ENCODE results near the gene LYPD6B. TPM values are rescaled to one million over a fixed set of nuclear protein-coding genes. Genes with fewer than 3 reads are reported as not detected.

LYPD6B gene
- polyA plus RNA-seq, 3 donors: 28.6 to 35.2 (median 33.7) TPM

DNA sequence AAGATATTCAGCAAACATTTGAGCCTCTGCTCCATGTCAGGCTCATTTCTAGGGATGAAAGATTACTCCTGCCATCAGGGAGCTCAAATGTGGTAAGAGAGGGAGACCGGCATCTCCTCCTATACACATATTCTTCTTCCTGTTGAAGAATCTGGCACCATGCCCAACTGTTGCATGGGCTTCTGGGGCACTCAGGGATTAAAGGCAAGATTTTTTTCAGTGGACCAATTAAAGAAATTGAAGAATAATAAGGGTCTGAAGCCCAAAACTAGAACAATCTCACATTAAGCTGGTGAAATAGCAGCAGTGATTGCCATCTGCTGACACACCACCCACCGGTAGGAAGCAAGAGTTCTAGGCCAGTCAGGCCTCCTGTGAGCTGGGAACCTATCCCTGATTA, 146.5 kb downstream of the LYPD6B start:
- no peak for DNase-seq (ENCODE audit: low read depth in 3 of 3, low spot score in 2 of 3)

DNA sequence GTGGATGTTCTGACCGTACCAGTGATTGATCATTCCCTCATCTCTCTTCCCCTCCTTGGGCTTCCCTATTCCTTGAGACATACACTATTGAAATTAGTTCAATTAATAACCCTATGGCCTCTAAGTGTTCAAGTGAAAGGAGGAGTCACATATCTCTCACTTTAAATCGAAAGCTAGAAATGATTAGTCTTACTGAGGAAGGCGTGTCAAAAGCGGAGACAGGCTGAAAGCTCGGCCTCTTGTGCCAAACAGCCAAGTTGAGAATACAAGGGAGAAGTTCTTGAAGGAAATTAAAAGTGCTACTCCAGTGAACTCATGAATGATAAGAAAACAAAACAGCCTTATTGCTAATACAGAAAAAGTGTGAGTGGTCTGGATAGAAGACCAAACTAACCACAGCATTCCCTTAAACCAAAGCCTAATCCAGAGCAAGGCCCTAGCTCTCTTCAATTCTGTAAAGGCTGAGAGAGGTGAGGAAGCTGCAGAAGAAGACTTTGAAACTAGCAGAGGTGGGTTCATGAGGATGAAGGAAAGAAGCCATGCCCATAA, 147.5 kb downstream of the LYPD6B start:
- no peak for DNase-seq (ENCODE audit: low read depth in 3 of 3, low spot score in 2 of 3)

DNA sequence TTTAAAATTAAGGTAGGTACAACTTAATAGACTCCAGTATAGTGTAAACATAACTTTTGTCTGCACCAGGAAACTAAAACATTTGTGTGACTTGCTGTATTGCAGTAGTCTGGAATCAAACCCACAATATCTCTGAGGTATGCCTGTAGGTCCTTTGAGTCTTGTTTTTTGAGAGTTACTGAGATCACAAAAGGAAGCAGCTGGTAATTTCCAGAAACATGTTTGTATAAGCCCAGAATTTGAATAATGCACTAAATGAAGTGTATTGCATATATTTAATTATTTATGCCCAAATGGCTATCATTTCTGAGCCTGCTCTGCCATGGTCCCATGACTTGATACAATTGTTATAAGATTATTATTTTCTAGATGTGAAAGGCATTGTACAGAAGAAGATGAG, 148.6 kb downstream of the LYPD6B start:
- DNase-seq (ENCODE audit: low read depth in 3 of 3, low spot score in 2 of 3): no peak

- DNase-seq (ENCODE audit: low read depth in 3 of 3, low spot score in 2 of 3): no peak
Measured at GRCh38 chr2:149188291-149188690, 149.8 kb downstream of the LYPD6B start.

DNA sequence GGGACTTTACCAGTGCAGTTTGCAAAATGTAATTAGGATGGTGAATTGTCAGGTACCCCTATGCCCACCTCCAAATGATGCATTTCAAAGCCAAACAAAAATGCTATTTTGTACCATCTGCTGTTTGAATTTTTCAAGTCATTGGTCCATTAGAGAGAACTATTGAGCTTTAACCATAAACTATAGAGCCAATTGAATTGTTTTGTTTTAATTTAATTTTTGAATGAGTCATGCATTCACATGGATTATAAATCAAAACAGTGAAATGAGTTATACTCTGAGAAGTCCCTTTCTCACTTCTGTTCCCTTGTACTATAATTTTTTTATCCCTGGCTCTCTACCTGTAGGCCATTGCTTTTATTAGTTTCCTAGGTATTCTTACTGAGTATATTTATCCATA, 151.3 kb downstream of the LYPD6B start:
- no peak for DNase-seq (ENCODE audit: low read depth in 3 of 3, low spot score in 2 of 3)

- DNase-seq (ENCODE audit: low read depth in 3 of 3, low spot score in 2 of 3): no peak
Measured at GRCh38 chr2:149191915-149192314, 153.4 kb downstream of the LYPD6B start.

GRCh38 chr2:149192427-149192826, 153.9 kb downstream of the LYPD6B start:
- DNase-seq (ENCODE audit: low read depth in 3 of 3, low spot score in 2 of 3): no peak

DNA sequence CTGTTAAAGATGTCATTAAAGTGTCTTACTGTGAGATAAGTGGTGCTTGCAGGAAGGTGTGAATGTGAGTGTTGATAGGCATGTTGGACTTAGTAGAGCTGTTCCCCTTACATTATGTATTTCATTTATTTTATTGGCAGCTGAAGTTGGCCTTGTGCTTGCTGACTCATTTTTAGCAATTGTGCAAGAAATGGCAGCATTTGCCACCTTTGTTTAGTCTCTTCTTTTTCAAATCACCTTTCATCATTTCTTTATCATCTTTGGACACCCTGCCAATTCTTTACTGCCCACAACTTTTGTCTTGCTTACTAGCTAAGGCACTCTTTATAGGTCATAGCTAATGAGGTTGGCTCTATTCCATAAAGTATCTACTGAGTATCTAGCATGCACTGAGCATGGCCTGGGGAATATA, 161.6 kb downstream of the LYPD6B start:
- no peak for DNase-seq (ENCODE audit: low read depth in 3 of 3, low spot score in 2 of 3)

DNA sequence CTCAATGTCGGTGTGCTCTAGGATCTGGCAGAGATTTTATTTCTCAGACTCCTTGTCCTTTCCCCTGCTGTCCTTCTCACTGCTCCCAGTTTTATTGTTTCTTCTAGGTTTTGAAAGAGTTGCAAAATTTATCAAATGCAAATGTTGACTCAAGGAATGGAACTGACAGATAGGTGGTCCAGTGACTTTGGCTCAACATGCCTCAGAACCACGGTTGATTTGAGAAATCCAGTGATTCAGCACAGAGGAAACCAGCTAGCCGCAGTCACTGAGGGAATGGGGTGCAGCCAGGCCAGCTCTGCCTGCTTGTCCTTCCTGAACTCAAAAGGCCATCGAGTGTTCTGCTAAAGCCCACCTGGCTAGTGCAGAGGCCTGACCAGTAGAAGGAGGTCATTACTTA, 166.2 kb downstream of the LYPD6B start:
- DNase-seq (ENCODE audit: low read depth in 3 of 3, low spot score in 2 of 3): no peak

GRCh38 chr2:149205143-149205542, 166.6 kb downstream of the LYPD6B start:
- DNase-seq (ENCODE audit: low read depth in 3 of 3, low spot score in 2 of 3): no peak

DNA sequence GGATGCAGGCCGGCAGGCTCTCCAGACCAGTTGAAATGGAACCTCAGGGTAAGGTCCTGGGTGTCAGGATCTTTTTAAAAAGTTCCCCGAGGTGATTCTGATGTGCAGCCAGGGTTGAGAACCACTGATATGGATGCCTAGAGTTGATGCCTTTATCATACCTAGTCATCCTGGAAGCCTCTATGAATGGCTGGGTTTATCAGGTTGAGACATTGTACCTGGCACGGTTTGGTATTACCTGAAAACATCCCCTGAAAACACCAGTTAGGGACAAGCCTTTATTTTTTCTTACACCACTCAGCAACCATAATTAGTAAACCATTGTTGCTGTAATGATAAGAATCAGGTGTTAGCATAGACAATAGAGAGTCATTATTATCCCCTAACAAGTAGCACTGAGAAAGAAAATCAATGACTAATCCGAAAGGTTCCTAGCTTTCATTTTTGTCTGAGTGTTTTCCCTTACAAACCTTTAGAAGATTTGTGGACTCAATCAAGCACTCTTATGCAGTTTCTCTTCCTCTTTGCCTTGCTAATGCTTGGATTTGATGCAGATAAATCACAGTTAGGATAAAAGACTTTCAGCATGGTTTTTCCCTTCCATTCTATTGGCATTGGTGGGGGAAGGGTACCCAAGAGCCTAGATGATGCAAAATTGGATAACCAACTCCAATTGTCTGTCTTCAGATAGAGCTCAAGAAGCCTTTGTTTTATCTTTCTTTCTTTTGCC, 175.4 kb downstream of the LYPD6B start:
- no peak for DNase-seq (ENCODE audit: low read depth in 3 of 3, low spot score in 2 of 3)

GRCh38 chr2:149218497-149218896, 180.0 kb downstream of the LYPD6B start:
- DNase-seq (ENCODE audit: low read depth in 3 of 3, low spot score in 2 of 3): no peak

DNA sequence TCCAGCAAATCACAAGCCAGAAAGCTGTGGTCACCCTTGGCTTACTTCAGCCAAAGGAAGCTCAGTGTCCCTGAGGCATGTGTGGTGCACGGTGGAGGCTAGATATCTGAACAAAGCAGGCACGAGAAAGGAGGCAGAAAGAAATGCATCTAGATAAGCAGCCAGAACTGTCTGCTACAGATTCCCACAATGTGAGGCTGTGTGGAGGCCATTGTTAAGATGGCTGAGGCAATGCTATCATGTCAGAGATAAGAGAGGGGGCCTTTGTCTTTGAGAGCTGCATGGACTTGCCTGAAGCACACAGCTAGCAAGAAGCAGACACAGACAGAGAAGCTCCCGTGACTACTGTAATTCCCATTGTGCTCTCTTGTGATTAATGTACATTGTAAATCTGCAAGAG, 181.4 kb downstream of the LYPD6B start:
- DNase-seq (ENCODE audit: low read depth in 3 of 3, low spot score in 2 of 3): no peak

- DNase-seq (ENCODE audit: low read depth in 3 of 3, low spot score in 2 of 3): no peak
Measured at GRCh38 chr2:149221002-149221401, 182.5 kb downstream of the LYPD6B start.

DNA sequence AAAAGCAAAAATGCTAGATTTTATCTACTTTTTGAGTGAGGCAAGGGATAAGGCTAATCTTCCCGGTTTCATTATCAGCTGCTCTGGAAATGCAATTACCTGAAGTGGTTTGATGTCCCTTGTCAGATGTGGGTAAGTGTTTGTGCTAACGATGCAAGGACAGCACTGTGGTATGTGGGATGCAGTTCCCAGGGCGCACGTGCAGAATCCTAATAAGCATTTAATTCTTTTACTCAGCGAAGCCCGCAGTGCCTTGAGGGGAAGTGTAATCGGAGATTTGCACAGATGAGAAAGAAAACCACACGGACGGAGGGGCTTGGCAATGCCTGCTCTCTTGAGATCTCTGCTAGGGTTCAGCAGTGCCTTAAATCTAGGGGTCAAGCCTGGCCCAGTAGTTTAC, 183.4 kb downstream of the LYPD6B start:
- peak in 1 of 3 donors; percentile 25 for DNase-seq (ENCODE audit: low read depth in 3 of 3, low spot score in 2 of 3)

DNA sequence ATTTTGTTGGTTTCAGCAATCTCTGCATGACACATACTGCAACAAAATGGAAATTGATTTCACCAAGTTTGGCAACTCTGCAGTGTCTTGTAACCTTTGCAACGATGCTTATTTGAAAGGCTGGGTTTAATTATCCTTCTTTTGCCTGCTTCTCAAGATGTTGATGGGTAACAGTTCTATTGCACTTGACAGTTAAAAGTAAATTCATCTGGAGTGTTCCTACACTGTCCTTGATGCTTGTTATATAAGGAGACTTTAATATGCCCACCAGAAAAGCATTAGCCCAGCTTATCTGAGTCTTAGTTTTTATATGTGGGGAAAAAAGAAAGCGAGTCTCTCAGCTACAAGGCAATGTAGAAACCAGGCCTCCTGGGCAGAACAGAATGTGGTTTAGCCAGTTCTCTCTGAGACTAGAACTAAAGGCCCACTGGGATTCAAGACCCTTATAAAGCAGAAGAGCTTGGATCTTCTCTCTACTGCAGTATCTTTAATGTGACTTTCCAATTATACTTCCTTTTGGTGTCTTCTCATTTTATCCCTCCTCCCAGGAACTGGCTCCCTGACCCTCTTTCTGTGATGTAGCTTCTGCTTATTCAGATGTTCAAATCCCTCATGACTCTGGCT, 185.1 kb downstream of the LYPD6B start:
- DNase-seq (ENCODE audit: low read depth in 3 of 3, low spot score in 2 of 3): no peak

- DNase-seq (ENCODE audit: low read depth in 3 of 3, low spot score in 2 of 3): no peak
Measured at GRCh38 chr2:149224543-149224942, 186.0 kb downstream of the LYPD6B start.

GRCh38 chr2:149225446-149225845, 186.9 kb downstream of the LYPD6B start:
- no peak for DNase-seq (ENCODE audit: low read depth in 3 of 3, low spot score in 2 of 3)

DNA sequence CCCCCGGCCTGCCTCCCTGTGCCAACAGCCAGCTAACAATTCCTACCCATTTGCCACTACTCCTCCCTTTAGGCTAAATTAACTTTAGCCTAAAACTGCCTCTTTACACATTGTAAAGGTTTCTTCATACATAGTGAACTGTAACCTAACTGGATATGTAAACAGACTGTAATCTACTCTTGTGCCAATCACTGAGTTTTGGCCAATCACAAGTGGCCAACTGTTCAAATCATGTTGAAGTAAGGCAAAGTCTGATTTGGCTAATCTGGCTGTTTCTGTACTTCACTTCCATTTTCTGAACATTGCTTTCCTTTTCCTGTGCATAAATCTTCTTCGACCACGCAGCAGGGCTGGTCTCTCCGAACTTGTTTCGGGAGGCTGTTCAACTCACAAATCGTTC, 188.3 kb downstream of the LYPD6B start:
- DNase-seq (ENCODE audit: low read depth in 3 of 3, low spot score in 2 of 3): no peak

DNA sequence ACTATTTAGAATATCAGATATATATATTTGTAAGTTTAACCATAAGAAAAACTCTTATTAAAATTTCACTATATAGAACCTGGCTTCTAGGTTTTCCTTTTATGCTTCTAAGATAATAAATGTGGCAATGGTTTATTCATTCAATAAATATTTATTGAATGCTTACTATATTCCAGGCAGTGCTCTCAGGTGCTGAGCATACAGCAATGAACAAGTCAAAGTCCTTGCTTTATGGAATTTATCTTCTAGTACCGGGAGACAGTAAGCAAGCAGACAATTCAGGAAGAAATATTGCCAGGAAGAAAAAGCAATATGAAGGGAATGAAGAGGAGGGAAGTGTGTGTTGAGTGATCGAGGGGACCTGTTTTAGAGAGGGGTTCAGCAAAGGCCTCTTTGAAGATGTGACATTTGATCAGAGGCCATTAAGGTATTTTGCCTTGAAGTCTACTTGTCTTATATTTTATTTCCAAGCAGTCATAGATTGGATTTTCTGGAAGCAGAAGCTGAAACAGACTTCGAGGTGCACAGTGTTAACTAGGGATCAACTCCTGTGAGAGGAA, 197.4 kb downstream of the LYPD6B start:
- no peak for DNase-seq (ENCODE audit: low read depth in 3 of 3, low spot score in 2 of 3)

- DNase-seq (ENCODE audit: low read depth in 3 of 3, low spot score in 2 of 3): no peak
Measured at GRCh38 chr2:149236410-149236809, 197.9 kb downstream of the LYPD6B start.

DNA sequence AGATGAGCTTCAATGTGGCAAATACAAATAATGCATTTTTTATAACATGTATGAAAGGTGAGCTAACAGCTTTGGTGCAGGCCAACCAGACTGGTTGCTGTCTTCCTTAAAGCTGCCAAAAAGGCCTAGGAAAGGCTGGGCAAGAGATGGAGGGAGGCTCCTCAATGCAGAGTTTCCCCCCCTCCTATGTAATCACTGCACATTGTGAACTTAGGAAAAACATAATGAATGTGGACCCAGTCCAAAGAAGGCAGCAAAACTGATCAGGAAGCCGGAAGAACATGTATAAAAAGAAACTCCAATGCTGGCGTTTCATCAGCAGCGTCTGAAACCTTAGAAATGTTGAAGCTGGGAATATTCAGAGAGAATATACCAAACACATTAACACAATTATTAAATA, 207.7 kb downstream of the LYPD6B start:
- no peak for DNase-seq (ENCODE audit: low read depth in 3 of 3, low spot score in 2 of 3)
